Type B pancreatic cell (in vitro differentiated cells): Measurements from ENCODE around the gene WDR27. TPM values are rescaled to one million over a fixed set of nuclear protein-coding genes. Genes with fewer than 3 reads are reported as not detected.
"Not testable (repeated sequence)": the region's sequence is repeated elsewhere in the genome, so short reads cannot be mapped to it uniquely, and the experiment has no call there.

Experiments
- DNase-seq: peaks from one replicate; pipeline ENCODE4 v3.0.0; 2021; ENCODE audit warnings: mixed read lengths; ENCODE audit not compliant: unreplicated experiment; ENCODE audit errors: extremely low spot score
- H3K27ac Mint-ChIP-seq: 2 replicates; pipeline ENCODE4 v1.8.0; 2021; ENCODE audit warnings: mild to moderate bottlenecking, mixed read lengths
- H3K27me3 Mint-ChIP-seq: 2 replicates; pipeline ENCODE4 v1.8.0; 2021; ENCODE audit warnings: mixed read lengths
- H3K36me3 Mint-ChIP-seq: 2 replicates; pipeline ENCODE4 v1.8.0; 2021; ENCODE audit warnings: mixed read lengths
- H3K4me1 Mint-ChIP-seq: one replicate; pipeline ENCODE4 v1.8.0; 2021; ENCODE audit warnings: mixed read lengths; ENCODE audit not compliant: unreplicated experiment
- H3K4me3 Mint-ChIP-seq: 2 replicates; pipeline ENCODE4 v1.8.0; 2021; ENCODE audit warnings: mild to moderate bottlenecking, mixed read lengths
- H3K9me3 Mint-ChIP-seq: 2 replicates; pipeline ENCODE4 v1.8.0; 2021; ENCODE audit warnings: mixed read lengths
- total RNA-seq: library from RNA; stranded (reverse); gene quantifications from 2 replicates; pipeline ENCODE4 v1.2.1, GENCODE V29; 2021; ENCODE audit warnings: low replicate concordance
- TF ChIP-seq, protein P1 (sequence below): fragments of 200-600 bp; sonication (generic); conservative IDR thresholded peaks from 2 replicates; pipeline ENCODE4 v1.5.0; 2021; ENCODE audit warnings: antibody characterized with exemption, mild to moderate bottlenecking

WDR27 gene
- total RNA-seq, 1 donor from 2014 or later, result 112 TPM

DNA sequence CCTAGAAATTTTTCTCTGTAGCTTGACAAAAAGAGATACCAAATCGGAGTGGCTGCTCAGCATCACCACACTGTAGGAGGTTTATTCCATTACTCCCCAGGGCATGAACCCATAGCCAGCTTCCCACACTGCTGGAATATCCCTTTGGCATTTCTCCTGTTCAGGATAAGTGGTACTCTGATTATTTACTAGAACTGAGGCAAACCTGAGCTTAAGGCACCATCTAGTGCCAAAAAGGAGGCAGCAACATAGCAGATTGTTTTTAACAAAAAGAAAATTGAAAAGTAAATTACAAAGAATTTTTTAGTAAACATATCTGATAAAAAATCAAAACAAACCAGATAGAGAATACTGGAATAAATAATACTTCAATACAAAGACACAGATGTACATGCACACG lies 181.7 kb downstream of the WDR27 start:
- H3K4me3 Mint-ChIP-seq, result no peak overlapping the region
- no peak for DNase-seq
- TF ChIP-seq, protein P1, sequence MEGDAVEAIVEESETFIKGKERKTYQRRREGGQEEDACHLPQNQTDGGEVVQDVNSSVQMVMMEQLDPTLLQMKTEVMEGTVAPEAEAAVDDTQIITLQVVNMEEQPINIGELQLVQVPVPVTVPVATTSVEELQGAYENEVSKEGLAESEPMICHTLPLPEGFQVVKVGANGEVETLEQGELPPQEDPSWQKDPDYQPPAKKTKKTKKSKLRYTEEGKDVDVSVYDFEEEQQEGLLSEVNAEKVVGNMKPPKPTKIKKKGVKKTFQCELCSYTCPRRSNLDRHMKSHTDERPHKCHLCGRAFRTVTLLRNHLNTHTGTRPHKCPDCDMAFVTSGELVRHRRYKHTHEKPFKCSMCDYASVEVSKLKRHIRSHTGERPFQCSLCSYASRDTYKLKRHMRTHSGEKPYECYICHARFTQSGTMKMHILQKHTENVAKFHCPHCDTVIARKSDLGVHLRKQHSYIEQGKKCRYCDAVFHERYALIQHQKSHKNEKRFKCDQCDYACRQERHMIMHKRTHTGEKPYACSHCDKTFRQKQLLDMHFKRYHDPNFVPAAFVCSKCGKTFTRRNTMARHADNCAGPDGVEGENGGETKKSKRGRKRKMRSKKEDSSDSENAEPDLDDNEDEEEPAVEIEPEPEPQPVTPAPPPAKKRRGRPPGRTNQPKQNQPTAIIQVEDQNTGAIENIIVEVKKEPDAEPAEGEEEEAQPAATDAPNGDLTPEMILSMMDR, result peak; percentile 56
- no peak overlapping the region for H3K27ac Mint-ChIP-seq
- no peaks in the 10 kb centered on the region for H3K27me3 Mint-ChIP-seq
- peaks cover 9% of the 10 kb centered on the region for H3K36me3 Mint-ChIP-seq
- no peaks in the 10 kb centered on the region for H3K4me1 Mint-ChIP-seq
- peaks cover 9% of the 10 kb centered on the region for H3K9me3 Mint-ChIP-seq

- H3K4me3 Mint-ChIP-seq, result no peak overlapping the region
- H3K9me3 Mint-ChIP-seq, result peaks cover 9% of the 10 kb centered on the region
- DNase-seq, result no peak
- H3K27me3 Mint-ChIP-seq, result no peaks in the 10 kb centered on the region
- H3K27ac Mint-ChIP-seq, result no peak overlapping the region
- TF ChIP-seq, protein P1, result no peak
- peaks cover 9% of the 10 kb centered on the region for H3K36me3 Mint-ChIP-seq
- no peaks in the 10 kb centered on the region for H3K4me1 Mint-ChIP-seq
These were observed 183.4 kb downstream of the WDR27 start for GRCh38 chr6:169518451-169518850.

- Mint-ChIP-seq H3K9me3 (peaks cover 2% of the 10 kb centered on the region), H3K36me3 (peaks cover 2% of the 10 kb centered on the region), H3K27me3 (no peaks in the 10 kb centered on the region), H3K4me1 (no peaks in the 10 kb centered on the region), H3K27ac (no peak overlapping the region), H3K4me3 (no peak overlapping the region)
- TF ChIP-seq, protein P1, result no peak
- no peak for DNase-seq
These were observed 188.2 kb downstream of the WDR27 start for GRCh38 chr6:169513478-169514193.

DNA sequence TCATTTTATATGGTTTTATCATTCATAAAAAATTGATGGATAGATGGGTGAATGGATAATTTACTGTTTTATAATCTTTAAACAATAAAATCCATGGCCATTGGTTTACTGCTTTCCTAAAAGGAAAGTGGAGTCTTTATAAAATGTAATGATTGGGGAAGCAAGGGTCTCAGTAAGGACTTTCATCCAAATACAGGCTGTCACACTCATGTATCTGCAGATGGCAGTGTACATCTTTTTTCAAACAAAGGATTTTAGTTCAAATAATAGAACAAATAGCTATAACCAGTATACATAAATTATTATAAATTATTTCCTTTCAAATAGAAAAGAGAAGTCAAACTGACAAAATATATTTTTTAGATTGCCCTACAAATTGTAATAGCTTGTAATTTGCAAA lies 190.0 kb downstream of the WDR27 start:
- H3K27me3 Mint-ChIP-seq, DNase-seq, H3K9me3 Mint-ChIP-seq, H3K27ac Mint-ChIP-seq, H3K4me3 Mint-ChIP-seq, H3K36me3 Mint-ChIP-seq, H3K4me1 Mint-ChIP-seq: not testable (repeated sequence)

DNA sequence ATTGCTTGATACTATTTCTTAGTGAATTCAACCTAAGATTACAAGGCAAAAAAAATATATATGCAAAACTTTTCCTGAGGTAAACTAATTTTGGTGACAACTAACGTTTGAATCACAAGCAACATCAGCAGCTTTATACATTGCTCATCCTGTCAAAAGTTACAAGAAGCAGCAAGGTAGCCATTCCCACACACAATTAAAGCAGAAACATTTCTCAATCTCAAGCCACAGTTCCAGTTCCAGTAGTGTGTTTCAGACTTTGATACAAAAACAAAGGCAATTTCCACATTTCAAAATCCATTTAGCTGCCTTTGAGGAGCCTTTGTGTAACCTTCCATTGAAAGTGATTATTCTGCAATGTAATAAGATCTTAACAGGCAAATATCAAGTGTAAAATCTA lies 191.0 kb downstream of the WDR27 start:
- H3K27me3 Mint-ChIP-seq, result no peaks in the 10 kb centered on the region
- TF ChIP-seq, protein P1, result no peak
- H3K4me1 Mint-ChIP-seq, result no peaks in the 10 kb centered on the region
- H3K9me3 Mint-ChIP-seq, result peaks cover 5% of the 10 kb centered on the region
- no peak overlapping the region for H3K4me3 Mint-ChIP-seq
- H3K36me3 Mint-ChIP-seq, result no peaks in the 10 kb centered on the region
- no peak overlapping the region for H3K27ac Mint-ChIP-seq
- DNase-seq, result no peak

DNA sequence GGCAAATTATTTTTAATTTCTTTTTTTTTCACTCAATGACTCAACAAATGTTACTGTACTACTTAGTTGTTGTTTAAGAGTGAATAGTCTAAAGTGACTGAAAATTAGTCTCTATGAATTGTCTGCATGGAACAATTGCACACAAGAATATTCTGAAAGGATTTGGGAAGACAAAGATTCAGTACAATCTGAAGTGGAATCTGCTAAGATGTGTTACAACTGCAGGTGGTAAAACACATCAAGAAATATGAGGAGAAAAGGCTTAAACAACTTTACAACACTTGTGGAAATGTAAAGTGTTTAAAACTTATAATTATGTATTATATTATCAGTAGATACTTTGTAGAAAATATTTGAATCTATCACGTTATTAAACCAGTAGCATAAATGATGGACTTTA lies 193.4 kb downstream of the WDR27 start:
- TF ChIP-seq, protein P1, result no peak
- Mint-ChIP-seq H3K4me3 (no peak overlapping the region), H3K4me1 (peaks cover 4% of the 10 kb centered on the region), H3K27ac (no peak overlapping the region), H3K27me3 (no peaks in the 10 kb centered on the region), H3K36me3 (no peaks in the 10 kb centered on the region), H3K9me3 (peaks cover 5% of the 10 kb centered on the region)
- DNase-seq, result no peak
